Stimulated activated CD8-positive, alpha-beta memory T cell treated with anti-CD3 and anti-CD28 coated beads, Interleukin-7, amount 100 ng/mL, for 24 hours (primary cell): ENCODE measurements around the gene SLC30A7.

Source experiments
- DNase-seq: peaks from one replicate; pipeline ENCODE4 v3.0.0-alpha.2; 2020; ENCODE audit warnings: low read depth

The SLC30A7 gene

DNA sequence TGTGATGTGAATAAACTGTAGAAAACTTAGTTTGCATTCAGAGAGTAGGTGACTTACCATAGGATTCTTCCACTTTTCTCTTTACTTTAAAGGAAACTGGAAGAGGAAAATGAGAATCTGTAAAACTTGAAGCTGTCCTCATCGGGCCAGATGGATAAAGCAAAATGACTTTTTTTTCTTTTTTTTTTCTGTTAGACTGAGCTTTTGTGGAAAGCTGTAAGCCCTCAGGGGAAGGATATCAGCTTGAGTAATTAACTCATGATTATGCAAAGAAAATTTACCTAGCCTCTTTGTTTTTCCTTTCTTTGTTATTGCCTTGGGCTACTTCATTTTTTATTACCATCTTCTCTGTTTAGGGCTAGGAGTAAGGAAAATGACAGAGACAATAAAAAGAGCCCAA lies 76.3 kb downstream of the SLC30A7 start:
- no peak for DNase-seq

DNA sequence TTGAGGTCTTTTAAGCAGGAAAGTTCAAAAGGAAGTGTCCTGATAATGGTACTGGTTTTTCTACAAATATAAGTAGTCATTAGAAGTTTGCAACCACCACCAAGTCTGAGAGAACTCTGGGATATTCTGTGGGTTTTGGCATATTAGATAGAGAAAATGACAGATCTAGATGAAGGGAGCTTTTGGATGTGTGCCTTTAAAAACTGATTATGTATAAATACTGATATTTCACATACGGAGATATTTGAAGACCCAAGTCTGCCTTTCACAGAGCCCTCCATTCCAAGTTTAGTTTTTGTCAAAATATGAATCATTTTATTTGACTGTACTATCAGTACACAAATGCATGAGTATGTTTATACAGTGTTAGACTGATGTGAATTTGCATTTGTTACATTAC lies 81.0 kb downstream of the SLC30A7 start:
- no peak for DNase-seq

DNA sequence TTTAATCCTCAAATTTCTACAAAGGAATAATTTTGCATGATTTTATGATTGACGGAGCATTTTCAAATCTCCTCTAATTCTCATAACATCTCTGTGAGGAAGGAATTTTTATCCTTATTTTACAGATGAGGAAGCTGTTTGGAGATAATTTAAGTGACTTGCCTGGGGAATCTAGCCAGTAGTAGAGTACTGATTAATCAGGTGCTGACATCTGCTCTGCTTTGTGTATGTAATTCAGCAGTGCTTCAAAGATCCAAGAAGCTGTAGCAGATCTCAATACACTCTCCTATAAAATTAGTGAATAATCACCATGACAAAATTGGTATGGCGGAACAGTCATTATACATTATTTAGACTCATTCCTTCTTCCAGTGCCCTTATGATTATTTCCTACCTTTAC lies 83.7 kb downstream of the SLC30A7 start:
- DNase-seq: no peak

DNA sequence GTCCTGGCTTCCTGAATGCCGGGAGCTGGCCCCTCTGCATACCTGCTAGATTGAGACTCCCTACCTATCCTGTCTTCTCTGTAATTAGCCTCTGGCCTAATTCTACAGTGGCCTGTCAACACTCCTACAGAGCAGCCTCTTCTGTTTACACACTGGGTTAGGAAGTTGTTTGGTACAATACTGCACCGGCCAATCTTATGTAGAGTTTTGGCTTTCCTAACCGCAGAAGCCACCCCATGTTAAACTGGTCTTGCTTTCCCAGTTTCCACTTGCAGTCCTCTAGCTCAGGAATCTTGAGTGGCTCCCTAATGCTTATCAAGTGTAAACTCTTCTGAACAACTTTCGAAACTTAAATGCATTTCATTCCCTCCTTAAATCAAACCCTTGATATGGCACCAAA lies 86.9 kb downstream of the SLC30A7 start:
- DNase-seq: no peak

DNA sequence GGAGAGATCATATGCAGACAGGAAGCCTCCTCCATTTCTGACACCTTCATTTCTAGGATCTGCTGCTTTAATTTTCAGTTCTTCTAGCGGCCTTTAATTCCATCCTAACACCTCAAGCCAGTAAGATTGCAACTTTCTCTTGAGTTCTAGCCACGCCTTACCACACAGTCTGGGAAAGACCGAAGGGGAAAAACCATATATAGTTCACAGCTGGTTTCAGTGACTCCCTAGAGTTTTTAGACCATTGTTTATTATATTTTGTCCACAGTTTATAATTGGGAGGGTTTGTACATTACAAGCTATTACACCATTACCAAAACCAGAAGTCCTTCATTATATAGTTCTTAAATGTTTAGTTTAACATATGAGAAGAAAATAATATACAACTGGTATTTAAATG lies 92.2 kb downstream of the SLC30A7 start:
- no peak for DNase-seq

DNA sequence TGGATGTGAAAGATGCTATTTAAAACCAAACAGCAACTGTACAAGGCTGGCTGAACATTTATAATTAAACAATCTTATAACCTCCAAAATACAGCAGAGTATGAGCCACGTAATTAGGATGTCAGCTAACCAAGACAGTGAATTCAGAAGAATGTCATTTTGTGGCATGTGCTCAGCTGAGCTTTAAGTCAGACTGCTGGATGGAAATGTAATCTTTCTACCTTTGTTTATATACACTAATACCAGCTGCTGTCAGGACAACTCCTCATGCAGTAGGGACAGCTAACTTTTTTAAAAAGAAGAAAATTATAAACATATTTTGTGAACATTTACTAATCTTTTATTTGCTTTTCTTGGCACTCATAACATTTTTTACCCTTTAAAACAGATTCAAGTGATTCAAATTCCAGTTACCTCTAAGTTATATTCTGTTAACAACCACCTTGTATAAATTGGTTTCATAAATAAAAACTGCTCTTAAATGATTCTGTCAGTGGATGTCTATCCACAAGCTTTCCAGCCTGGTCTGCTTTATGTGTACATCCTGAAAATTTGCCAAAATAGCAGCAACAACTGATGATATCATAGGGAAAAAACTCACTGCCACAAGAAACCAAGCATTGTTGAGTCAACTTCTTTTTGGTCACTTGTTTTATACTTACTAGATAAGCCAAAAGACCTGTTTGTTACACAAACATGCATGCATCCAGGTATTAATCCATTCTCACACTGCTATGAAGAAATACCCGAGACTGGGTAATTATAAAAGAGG lies 93.6 kb downstream of the SLC30A7 start:
- DNase-seq: no peak

DNA sequence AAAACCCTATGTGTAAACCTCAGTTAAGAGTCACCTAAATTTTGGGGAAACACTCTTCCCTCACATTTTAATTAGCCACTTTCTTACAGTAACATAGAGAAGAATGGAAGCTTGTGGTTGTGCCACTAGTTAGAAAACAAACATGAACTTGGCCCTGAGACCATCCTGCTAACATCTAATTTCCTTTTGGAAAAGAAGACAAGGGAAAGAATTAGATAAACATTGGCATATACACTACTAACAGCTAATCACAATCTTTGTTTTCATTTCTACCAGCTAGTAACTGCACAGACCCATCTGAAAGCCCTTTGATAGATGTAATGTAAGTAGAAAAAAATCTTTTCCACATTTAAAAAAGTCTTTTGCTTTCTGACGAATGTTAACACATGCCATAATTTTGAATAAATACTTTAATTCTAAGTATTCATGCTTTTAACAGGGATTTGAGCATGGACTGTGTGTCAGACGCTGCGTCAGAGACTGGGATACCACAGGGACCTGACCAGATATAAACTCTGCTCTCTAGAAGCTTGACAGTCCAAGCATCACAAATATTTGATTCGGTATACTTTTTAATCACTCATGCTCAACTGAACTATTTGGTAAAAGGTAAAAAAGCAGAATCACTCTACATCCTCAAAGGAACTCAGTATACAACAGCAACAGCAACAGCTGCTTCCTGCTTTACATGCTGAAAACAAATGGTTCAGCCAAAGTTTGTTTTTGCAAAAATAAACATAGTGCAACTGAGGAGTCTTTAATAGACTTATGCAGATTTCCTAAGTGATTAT lies 99.5 kb downstream of the SLC30A7 start:
- no peak for DNase-seq

DNA sequence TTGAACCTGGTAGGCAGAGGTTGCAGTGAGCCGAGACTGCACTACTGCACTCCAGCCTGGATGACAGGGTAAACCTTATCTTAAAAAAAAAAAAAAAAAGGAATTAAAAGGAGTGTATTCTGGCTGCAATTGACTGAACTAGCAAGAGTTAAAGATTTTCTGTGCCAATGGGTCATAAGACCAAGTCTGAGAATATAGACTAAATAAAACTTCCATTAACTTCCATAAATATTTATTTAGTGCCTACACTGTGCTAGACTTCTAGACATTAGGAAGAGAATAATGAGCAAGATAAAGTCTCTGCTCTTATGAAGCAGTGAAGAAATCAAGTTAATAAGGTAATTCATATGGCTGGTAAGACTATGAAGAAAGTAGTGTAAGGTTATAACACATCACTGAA lies 102.5 kb downstream of the SLC30A7 start:
- DNase-seq: no peak

DNA sequence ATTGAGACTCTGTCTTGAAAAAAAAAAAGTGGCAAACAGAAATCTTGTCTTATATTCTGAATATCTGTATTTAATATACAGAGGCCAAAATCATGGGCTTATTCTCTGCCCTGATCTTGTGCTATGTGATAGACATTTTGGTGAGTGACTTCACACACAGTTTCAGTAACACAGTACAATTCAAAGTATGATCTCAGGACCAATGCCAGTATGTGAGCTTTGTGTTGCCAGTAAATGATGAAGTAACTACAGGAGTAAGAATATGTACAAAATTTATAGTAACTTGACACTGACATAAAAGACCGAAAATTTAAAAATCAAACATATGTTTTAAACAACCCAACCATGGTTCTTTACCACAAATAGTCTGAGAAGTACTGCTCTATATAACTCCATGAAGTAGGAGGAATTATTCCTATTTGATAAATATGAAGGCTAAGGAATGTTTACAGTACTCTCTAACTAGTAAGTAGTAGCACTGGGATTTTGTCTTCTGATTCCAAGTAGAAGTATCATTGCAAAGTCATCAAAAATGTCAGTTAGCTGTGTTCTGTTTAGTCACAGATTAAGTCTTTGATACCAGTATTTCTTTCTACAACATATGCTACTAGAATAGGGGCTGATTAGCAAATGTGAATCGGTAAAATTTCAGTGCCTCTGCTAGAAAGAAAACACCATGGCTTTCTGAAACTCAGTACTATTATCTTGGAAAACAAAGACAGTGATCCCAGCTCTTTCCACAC lies 104.4 kb downstream of the SLC30A7 start:
- DNase-seq: no peak

DNA sequence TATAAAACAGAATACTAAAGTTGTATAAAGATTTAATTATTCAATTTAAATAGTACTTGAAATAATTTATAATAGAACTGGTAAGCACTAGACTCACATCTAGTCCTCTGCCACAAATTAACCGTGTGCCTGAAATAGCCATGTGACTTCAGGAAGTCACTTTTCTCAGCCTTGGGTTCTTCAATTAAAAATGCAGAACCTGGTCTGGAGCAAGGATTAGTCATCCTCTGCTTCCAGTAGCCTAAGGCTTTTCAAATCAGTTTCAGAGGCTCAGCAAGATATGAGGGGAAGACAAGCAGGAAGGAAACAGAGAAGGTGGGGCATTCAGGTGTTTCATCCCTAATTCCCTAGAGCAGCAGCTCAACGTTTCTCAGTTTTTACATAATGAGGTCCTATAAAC lies 106.7 kb downstream of the SLC30A7 start:
- DNase-seq: no peak

DNA sequence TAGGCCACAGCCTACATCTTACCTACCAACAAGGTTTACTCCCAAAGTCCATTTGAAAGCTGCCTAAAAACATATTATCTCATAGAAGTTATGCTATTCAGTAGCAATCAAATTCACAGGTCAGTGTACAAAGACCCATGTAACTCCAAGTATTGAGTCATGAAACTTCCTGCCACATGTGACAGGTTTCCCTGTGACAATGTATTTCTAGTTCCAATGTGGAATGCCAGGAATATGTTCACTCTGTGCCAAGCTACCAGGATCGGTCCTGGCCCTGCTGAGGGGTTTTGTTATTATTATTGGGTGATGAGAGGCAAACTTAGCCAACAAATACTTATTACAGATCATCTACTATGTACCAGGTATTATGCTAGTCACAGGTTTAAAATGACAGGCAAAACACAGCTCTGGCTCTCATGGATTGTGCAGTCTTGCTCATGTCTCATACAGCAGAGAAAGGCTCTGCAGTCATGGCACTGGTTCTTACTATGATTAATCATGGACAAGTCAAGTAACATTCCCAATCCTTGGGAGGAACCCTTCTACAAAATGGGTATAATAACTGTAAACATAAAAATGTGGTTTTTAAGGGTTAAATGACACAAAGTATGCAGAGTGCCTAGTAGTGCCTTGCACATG lies 107.2 kb downstream of the SLC30A7 start:
- no peak for DNase-seq

DNA sequence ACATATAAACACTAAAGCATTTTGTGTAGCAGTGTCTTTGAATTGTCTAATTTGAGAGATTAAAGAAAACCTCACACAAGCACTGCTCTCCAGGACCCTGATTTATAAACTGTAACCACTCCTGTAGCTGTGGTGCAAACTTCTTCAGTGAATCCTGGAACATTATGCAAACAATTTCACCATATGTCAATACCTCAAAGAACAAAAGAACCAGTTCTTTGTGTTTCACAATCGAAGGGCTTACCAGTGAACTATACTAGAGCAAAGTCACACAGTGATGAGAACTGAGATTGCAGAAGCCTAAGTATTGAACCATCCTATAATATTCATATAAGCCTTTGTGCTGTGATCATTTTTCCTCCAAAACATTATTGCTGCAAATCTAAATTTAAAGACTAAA lies 108.2 kb downstream of the SLC30A7 start:
- no peak for DNase-seq

DNA sequence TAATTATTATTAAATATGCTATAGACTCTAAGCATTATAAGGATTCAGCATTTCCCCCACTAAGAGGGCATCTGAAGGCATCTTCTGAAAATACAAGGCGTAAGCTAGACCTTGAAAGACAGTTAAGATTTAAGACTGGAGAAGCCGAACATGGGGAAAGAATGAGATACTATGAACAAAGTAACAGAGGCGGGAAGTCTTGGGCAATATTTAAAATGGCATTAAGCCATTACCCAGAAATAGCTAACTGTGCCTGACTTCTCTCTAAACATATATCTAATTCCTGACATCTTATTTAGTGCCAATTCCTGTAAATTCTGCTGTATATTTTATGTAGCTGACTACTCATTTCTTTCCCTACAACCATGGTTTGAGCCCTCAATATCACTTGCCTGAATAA lies 108.8 kb downstream of the SLC30A7 start:
- DNase-seq: no peak

DNA sequence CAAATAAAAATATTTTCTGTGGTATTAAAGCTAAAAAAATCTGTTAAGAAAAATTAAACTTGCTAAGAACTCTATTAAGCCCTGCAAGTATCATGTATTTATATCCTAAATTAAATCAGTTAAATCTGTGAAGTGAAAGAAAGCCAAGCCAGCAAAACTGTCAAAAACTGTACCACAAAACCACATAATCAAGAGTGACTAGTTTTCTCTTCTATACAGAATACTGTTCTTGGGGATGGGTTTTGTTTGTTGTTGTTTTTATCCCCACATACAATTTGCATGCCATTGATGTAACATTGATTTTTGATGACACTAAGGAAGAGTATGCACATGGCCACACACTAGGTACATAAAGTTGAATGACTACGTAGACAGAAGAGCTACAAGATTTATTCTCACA lies 109.3 kb downstream of the SLC30A7 start:
- DNase-seq: no peak

DNA sequence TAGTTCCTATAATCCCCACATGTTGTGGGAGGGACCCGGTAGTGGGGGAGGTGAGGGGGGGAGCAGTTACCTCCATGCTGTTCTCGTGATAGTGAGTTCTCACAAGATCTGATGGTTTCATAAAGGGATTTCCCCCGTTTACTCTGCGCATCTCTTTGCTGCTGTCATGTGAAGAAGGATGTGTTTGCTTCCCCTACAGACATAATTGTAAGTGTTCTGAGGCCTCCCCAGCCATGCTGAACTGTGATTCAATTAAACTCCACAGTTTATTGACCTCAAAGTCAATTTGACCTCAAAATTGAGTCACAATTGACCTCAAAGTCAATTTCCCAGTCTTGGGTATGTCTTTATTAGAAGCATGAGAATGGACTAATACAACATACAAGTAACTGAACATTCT lies 110.0 kb downstream of the SLC30A7 start:
- no peak for DNase-seq

DNA sequence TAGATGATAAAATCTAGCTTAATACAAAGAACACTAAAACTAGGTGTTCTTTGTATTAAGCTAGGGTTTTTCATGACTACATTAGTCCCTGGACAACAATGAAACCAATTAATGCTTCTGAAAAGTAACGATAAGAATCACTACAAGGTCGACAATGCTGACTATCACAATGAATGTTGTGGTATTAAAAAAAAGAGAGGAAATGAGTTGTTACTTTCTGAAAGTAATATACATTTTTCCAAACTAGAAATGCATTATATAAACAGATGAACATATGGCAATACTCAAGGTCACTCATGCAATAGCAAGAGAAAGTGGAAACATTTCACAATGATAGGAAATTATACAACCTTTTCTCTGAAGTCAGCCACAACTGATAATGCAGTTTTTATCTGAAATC lies 110.7 kb downstream of the SLC30A7 start:
- no peak for DNase-seq

DNA sequence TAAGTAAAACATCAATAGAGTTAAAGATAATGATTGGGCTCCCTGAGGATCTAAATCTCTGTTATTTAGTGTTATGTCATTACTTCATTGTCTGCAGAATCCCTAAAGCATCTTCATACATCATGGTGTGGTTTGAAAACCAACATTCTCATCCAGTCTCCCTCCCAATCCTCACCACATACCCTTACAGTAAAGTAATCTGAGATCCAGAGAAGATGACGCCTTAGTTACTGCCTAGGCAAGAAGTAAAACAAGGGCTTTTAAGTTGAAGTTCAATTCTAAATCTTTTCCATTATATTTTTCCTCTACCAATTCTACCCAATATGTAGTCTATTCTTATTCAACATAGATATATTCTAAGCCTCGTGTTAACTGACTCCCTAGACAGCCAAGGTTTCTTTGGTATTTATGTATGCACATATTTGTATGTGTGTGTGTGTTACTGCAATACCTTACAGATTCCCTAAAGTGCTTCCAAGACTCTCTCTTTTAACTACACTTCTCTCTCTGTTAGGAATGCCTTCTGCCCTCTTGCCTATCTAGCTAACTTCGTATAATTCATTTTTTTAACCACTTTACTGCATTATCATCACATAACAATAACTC lies 112.4 kb downstream of the SLC30A7 start:
- no peak for DNase-seq

DNA sequence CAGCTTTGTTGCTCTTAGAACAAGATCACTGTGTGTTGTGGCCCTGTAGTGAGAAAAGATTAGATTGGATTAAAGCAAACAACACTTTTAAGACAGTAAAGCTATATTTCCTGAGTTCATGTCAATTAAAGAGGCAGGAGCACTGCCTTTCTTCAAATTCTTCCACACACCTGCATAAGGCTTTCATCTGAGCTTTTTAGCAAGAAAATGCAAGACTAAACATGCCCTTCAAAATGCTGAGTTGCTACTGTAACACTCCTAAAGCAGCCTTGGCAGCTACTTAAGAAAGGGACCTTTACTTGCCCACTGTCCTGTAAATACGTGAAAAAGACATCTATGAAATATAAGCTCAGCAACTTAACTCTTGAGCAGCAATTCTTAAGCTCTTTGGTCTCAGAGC lies 117.9 kb downstream of the SLC30A7 start:
- DNase-seq: no peak

DNA sequence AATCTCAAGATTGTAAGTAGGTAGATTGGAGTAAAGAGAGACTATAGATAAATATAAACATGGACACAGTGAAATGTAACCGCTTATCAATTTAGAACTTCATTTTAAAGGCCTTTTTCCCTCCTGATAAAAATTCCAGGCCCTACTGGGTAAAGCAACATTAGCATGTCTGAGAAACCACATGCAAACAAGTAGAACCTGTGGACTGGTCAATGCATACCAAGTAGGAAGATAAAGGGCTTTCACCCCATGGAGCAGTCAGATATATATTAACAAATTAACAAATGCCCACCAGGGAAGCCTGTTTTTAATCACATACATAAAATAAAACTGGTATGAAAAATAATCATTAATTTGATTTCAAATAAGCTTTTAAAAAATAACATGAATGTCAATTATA lies 121.6 kb downstream of the SLC30A7 start:
- DNase-seq: no peak

DNA sequence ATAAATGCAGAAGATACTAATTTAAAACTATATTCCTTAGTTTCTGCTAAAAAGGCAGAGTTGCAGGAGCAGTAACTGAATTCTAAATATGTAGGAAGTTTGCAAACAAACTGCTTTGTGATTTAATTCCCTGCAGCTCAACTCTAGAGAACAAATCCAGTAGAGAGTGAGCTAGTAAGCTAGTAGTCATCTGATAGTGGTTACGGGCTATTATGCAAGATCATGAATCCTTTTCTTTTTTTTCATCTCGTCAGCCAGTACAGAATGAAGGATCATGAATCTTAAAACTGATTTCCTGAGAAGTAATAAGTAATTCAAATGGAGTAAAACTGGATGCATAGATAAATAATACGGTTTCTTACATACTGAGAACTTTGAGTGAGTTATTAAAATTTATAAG lies 126.4 kb downstream of the SLC30A7 start:
- no peak for DNase-seq

DNA sequence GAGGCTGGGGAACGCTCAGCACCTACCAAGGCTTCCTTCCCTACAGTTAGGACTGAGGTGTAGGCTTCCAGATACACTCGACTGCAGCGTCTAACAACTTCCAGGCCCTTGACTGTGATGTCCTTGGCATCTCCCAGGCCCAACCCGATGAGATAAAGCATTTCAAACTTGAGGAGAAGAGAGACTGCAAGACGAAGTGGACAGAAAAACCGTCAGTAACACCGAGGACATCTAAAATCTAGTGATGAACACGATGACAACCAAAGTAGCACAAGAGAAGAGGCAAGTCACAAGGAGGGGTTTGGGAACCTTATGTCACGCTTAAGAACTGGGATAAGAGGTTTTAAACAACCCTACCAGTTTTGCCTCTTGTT lies 129.4 kb downstream of the SLC30A7 start:
- DNase-seq: no peak
